ENCODE results near the gene OSBP. TPM values are rescaled to one million over a fixed set of nuclear protein-coding genes. Genes with fewer than 3 reads are reported as not detected.

The OSBP gene
- total RNA-seq, 1 experiment from 2014 or later, result 45.4 TPM

GRCh38 chr11:59584294-59584693 is 31.3 kb downstream of the OSBP start:
- H3K36me3 Mint-ChIP-seq, result peaks cover 71% of the 10 kb centered on the region

GRCh38 chr11:59582006-59582405 is 33.6 kb downstream of the OSBP start:
- peaks cover 23% of the 10 kb centered on the region for H3K9me3 Mint-ChIP-seq
- peaks cover 74% of the 10 kb centered on the region for H3K36me3 Mint-ChIP-seq
- no peak overlapping the region for H3K4me3 Mint-ChIP-seq
- no peaks in the 10 kb centered on the region; the same call in 1 of the 2 replicates for H3K27me3 Mint-ChIP-seq (ENCODE audit: low read depth)
- CTCF ChIA-PET, result no interaction called here
- TF ChIP-seq SMAD4 (CRISPR knock-in tag; IDR thresholded peaks at IDR 0.05), result no peak
- TF ChIP-seq TP53 (CRISPR knock-in tag; IDR thresholded peaks at IDR 0.05), result no peak
- TF ChIP-seq ZMAT4 (CRISPR knock-in tag; IDR thresholded peaks at IDR 0.05), result no peak
- no peak for TF ChIP-seq JAZF1 (CRISPR knock-in tag; IDR thresholded peaks at IDR 0.05)
- no peak for TF ChIP-seq USF2 (CRISPR knock-in tag; IDR thresholded peaks at IDR 0.05)
- no peak for TF ChIP-seq PRRX2 (CRISPR knock-in tag; IDR thresholded peaks at IDR 0.05)
- TF ChIP-seq CBFB (CRISPR knock-in tag; IDR thresholded peaks at IDR 0.05; ENCODE audit: low read depth), result no peak
- TF ChIP-seq CREM (CRISPR knock-in tag; IDR thresholded peaks at IDR 0.05), result no peak
- no peak for TF ChIP-seq NFE2L1 (CRISPR knock-in tag; IDR thresholded peaks at IDR 0.05)
- POLR2A ChIA-PET, result no interaction called here
- ATAC-seq (no peak), DNase-seq (ENCODE audit: low spot score) (no peak)
- no peaks in the 10 kb centered on the region for H3K4me1 Mint-ChIP-seq
- no peak overlapping the region for H3K27ac Mint-ChIP-seq

More at GRCh38 chr11:59584294-59584693, 31.3 kb downstream of the OSBP start:
- no peak for DNase-seq (ENCODE audit: low spot score)
- H3K27ac Mint-ChIP-seq, result no peak overlapping the region
- TF ChIP-seq EMX1 (CRISPR knock-in tag; IDR thresholded peaks at IDR 0.05) (no peak), SMAD3 (CRISPR knock-in tag; IDR thresholded peaks at IDR 0.05; ENCODE audit: borderline replicate concordance) (no peak), NFYB (CRISPR knock-in tag; conservative IDR thresholded peaks at IDR 0.05; ENCODE audit: low read depth) (no peak), TEAD1 (CRISPR knock-in tag; IDR thresholded peaks at IDR 0.05) (no peak), HMGXB4 (CRISPR knock-in tag; IDR thresholded peaks at IDR 0.05) (no peak)
- POLR2A ChIA-PET, result no interaction called here
- H3K4me3 Mint-ChIP-seq, result no peak overlapping the region
- no peaks in the 10 kb centered on the region for H3K4me1 Mint-ChIP-seq
- H3K27me3 Mint-ChIP-seq (ENCODE audit: low read depth), result no peaks in the 10 kb centered on the region; the same call in 1 of the 2 replicates
- ATAC-seq, result no peak
- CTCF ChIA-PET, result no interaction called here
- peaks cover 27% of the 10 kb centered on the region for H3K9me3 Mint-ChIP-seq

GRCh38 chr11:59578369-59578768 is 37.2 kb downstream of the OSBP start:
- no peaks in the 10 kb centered on the region for H3K4me1 Mint-ChIP-seq
- H3K27me3 Mint-ChIP-seq (ENCODE audit: low read depth), result no peaks in the 10 kb centered on the region
- ATAC-seq (no peak), DNase-seq (ENCODE audit: low spot score) (no peak)
- H3K9me3 Mint-ChIP-seq, result no peaks in the 10 kb centered on the region
- peaks cover 66% of the 10 kb centered on the region for H3K36me3 Mint-ChIP-seq
- CTCF ChIA-PET, result no interaction called here
- H3K4me3 Mint-ChIP-seq, result no peak overlapping the region
- TF ChIP-seq ZNF121 (CRISPR knock-in tag; IDR thresholded peaks at IDR 0.05), result peak; percentile 77; the same call in 1 of the 2 replicates
- TF ChIP-seq ARID4B (CRISPR knock-in tag; IDR thresholded peaks at IDR 0.05; ENCODE audit: borderline replicate concordance), result no peak
- no peak for TF ChIP-seq TEAD1 (CRISPR knock-in tag; IDR thresholded peaks at IDR 0.05)
- no peak for TF ChIP-seq MLX (CRISPR knock-in tag; IDR thresholded peaks at IDR 0.05)
- no peak for TF ChIP-seq ZNF232 (CRISPR knock-in tag; IDR thresholded peaks at IDR 0.05)
- no peak for TF ChIP-seq ERG (CRISPR knock-in tag; IDR thresholded peaks at IDR 0.05)
- no peak for TF ChIP-seq STAT6 (CRISPR knock-in tag; conservative IDR thresholded peaks at IDR 0.05; ENCODE audit: low read depth)
- no peak overlapping the region for H3K27ac Mint-ChIP-seq
- POLR2A ChIA-PET, result no interaction called here
